Omental fat pad (tissue), 4 donors: ENCODE measurements around the gene CNTNAP2. TPM values are rescaled to one million over a fixed set of nuclear protein-coding genes. Genes with fewer than 3 reads are reported as not detected.

Experiments
- ATAC-seq: fragments of 150-250 bp; one replicate; pipeline ENCODE4 v1.9.1; 2016; ENCODE audit warnings: mild to moderate bottlenecking, moderate library complexity; ENCODE audit not compliant: low FRiP score
- DNase-seq: peaks from one replicate; pipeline ENCODE4 v3.0.0-alpha.2; 2019; ENCODE audit warnings: low spot score
- CTCF ChIP-seq, 3 donors: fragments of 450-650 bp; IDR thresholded peaks; one replicate each; pipeline ENCODE4 v1.5.1; 2016 to 2017; ENCODE audit warnings: antibody characterized with exemption in 3 of 3, mild to moderate bottlenecking in 3 of 3, moderate library complexity in 2 of 3
- total RNA-seq, 4 donors: library from RNA; depleted of rRNA; stranded (reverse); fragments of >200 nt; gene quantifications; one replicate each; pipeline ENCODE4 v1.1.0, GENCODE V29; 2016

The CNTNAP2 gene
- total RNA-seq, 4 donors from 2014 or later = 0.38 to 1.5 (median 1.1) TPM; not detected in 1

GRCh38 chr7:148182264-148182663, 2065.7 kb downstream of the CNTNAP2 start:
- ATAC-seq = peak; percentile 41
- no peak for TF ChIP-seq CTCF (IDR thresholded peaks at IDR 0.05)
- DNase-seq = no peak

GRCh38 chr7:148185041-148185440, 2068.4 kb downstream of the CNTNAP2 start:
- peak; percentile 69 for ATAC-seq
- DNase-seq = no peak
- TF ChIP-seq CTCF (IDR thresholded peaks at IDR 0.05) = no peak

GRCh38 chr7:148187471-148187870, 2070.9 kb downstream of the CNTNAP2 start:
- ATAC-seq (no peak), DNase-seq (no peak)
- no peak for TF ChIP-seq CTCF (IDR thresholded peaks at IDR 0.05)

- TF ChIP-seq CTCF (IDR thresholded peaks at IDR 0.05) = no peak
- ATAC-seq (no peak), DNase-seq (no peak)
These were observed 2074.9 kb downstream of the CNTNAP2 start for GRCh38 chr7:148191391-148192065.

GRCh38 chr7:148192491-148192890, 2075.9 kb downstream of the CNTNAP2 start:
- DNase-seq (no peak), ATAC-seq (no peak)
- no peak for TF ChIP-seq CTCF (IDR thresholded peaks at IDR 0.05)

- no peak for TF ChIP-seq CTCF (IDR thresholded peaks at IDR 0.05)
- ATAC-seq (no peak), DNase-seq (no peak)
These were observed 2085.4 kb downstream of the CNTNAP2 start for GRCh38 chr7:148201992-148202391.

GRCh38 chr7:148204639-148205304, 2088.2 kb downstream of the CNTNAP2 start:
- TF ChIP-seq CTCF (IDR thresholded peaks at IDR 0.05) = no peak
- no peak for DNase-seq
- ATAC-seq = no peak
